GM13977 (cell line): Measurements from ENCODE around the gene LGALS12.

Experiments used
- DNase-seq: peaks from one replicate; pipeline ENCODE4 v3.0.0; 2012; ENCODE audit warnings: low spot score
- in situ Hi-C: fragments of 300-500 bp; cut with MboI; formaldehyde crosslinking; loops from one replicate; pipeline ENCODE4 v1.12.0; 2022; ENCODE audit warnings: low sequenced_read_pairs, low pct_unique_long_range_greater_than_20kb, mixed read lengths, inconsistent platforms; ENCODE audit not compliant: unreplicated experiment
- TF ChIP-seq, protein P1 (sequence below): IDR thresholded peaks from 2 replicates; pipeline ENCODE4 v1.5.1; 2012; ENCODE audit warnings: mild to moderate bottlenecking, control low read depth; ENCODE audit not compliant: insufficient read depth; ENCODE audit errors: extremely low read depth, missing control alignments

LGALS12 gene, protein sequence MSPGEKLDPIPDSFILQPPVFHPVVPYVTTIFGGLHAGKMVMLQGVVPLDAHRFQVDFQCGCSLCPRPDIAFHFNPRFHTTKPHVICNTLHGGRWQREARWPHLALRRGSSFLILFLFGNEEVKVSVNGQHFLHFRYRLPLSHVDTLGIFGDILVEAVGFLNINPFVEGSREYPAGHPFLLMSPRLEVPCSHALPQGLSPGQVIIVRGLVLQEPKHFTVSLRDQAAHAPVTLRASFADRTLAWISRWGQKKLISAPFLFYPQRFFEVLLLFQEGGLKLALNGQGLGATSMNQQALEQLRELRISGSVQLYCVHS

DNA sequence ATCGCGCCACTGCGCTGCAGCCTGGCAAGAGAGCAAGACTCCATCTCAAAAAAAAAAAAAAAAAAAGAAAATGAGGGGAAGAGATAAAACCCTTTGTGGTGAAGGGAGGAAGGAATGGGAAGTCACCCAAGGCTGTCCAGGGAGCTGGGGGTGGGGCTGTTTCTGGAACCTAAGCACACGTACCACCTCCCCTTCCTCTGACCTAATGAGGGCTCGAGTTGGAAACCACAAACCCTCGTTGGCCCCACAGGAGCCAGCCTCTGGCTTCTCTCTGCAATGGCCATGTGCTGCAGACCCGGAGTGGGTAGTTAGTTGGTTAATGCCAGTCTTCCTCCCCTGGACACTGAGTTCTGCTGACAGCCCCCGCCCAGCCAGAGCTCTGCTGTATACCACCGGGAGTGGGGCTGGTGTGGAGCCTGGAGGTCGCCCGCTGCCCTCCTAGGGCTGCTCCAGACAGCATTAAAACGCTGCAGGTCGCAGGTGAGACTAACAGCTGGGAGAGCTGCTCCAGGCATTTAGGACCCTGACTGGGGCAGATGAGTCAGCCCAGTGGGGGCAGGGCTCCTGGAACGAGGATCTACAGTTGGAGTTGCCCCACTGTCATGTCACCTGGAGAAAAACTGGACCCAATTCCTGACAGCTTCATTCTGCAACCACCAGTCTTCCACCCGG, at the start of gene LGALS12:
Gene LGALS12, plus strand, starts transcription at position 228 of the 672 bp plus-strand sequence. Its CDS starts 375 bp downstream, at position 603.
- no peak for DNase-seq
- TF ChIP-seq, protein P1, sequence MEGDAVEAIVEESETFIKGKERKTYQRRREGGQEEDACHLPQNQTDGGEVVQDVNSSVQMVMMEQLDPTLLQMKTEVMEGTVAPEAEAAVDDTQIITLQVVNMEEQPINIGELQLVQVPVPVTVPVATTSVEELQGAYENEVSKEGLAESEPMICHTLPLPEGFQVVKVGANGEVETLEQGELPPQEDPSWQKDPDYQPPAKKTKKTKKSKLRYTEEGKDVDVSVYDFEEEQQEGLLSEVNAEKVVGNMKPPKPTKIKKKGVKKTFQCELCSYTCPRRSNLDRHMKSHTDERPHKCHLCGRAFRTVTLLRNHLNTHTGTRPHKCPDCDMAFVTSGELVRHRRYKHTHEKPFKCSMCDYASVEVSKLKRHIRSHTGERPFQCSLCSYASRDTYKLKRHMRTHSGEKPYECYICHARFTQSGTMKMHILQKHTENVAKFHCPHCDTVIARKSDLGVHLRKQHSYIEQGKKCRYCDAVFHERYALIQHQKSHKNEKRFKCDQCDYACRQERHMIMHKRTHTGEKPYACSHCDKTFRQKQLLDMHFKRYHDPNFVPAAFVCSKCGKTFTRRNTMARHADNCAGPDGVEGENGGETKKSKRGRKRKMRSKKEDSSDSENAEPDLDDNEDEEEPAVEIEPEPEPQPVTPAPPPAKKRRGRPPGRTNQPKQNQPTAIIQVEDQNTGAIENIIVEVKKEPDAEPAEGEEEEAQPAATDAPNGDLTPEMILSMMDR = no peak
- in situ Hi-C loops = no loop called here

DNA sequence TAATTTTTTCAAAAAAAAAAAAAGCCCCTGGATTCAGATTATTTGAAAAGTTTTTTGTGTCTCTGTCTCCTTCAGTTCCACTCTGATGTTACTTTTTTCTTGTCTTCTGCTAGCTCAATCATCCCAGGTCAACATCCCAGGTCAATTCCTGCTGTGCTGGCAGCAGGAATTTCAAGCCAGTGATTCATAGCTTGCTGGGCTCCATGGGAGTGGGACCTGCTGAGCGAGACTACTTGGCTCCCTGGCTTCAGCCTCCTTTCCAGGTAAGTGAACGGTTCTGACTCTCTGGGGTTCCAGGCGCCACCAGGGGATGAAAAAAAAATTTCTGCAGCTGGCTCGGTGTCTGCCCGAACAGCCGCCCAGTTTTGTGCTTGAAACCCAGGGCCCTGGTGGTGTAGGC, 46.3 kb upstream of the LGALS12 start:
- in situ Hi-C loops = no loop called here
- DNase-seq = no peak
- TF ChIP-seq, protein P1 = no peak

DNA sequence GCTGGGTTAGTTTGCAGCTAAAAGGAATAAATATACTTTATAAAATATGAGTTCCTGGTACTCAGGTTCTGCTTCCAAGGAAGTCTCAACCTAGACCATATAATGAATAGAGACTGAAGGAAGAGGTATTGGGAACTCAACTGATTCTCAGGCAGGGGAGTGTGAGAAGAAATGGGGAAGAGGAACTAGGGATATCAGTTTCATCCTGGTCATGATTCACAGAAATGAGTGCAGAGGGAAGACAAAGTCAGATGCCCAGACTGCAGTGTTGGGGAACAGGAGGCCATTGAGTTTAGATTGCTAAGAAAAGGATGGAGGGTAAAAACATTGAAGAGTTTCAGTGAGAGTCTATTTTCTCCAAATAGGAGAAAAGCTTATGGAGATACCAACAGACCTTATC, 43.7 kb upstream of the LGALS12 start:
- TF ChIP-seq, protein P1 = no peak
- in situ Hi-C loops = no loop called here
- no peak for DNase-seq

DNA sequence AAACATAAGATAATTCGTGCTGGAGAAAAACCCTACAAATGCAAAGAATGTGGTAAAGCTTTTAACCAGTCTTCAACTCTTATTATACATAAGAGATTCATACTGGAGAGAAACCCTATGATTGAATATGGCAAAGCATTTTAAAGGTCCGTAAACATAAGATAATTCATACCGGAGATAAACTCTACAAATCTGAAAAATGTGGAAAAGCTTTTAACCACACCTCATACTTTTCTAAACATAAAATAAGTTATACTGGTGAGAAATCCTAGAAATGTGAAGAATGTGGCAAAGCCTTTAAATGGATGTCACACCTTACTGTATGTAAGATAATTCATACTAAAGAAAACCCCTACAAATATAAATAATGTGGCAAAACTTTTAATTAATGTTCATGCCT, 35.6 kb upstream of the LGALS12 start:
- in situ Hi-C loops = no loop called here
- TF ChIP-seq, protein P1 = no peak
- no peak for DNase-seq

DNA sequence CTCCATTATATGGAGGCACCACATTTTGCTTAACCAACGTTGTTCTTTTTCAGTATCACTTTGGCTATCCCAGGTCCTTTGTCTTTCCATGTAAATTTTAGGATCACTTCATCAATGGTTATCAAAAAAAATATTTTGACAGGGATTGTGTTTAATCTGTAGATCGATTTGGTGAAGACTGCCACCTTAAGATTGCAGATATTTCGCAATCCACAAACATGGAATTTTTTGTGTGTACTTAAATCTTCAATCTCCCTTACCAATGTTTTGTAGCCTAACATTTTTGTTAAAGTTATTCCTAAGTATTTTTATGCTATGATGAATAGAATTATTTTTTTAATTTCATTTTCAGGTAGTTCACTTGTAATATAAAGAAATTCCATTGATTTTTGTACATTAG, 33.5 kb upstream of the LGALS12 start:
- TF ChIP-seq, protein P1 = no peak
- in situ Hi-C loops = no loop called here
- no peak for DNase-seq

DNA sequence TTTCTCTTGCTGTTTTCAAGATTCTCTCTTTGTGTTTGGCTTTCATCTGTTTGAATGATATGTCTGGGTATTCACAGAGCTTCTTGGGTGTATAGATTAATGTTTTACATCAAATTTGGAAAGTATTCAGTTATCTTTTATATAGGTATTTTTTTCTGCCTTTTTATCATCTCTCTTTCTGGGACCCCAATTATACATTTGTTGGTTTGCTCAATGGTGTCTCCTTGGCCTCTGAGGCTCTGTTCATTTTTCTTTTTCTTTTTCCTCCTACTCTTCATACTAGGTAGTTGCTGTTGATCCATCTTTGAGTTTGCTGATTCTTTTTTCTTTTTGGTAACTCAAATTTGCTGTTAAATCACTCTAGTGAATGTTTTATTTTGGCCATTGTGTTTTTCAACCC, 29.3 kb upstream of the LGALS12 start:
- in situ Hi-C loops = loop anchor here (5.0 kb wide), 1 partner anchor 156 kb away; no protein-coding TSS in a partner anchor
- no peak for DNase-seq
- TF ChIP-seq, protein P1 = no peak
